Activated CD8-positive, alpha-beta memory T cell treated with anti-CD3 and anti-CD28 coated beads for 4 hours (primary cell): ENCODE measurements around the gene BAIAP2L2.
"Not testable (repeated sequence)": the region's sequence is repeated elsewhere in the genome, so short reads cannot be mapped to it uniquely, and the experiment has no call there.

ENCODE experiments used
- DNase-seq, 2 donors: peaks; one replicate each; pipeline ENCODE4 v3.0.0-alpha.2; 2020; ENCODE audit warnings: low read depth in 2 of 2

The BAIAP2L2 gene

DNA sequence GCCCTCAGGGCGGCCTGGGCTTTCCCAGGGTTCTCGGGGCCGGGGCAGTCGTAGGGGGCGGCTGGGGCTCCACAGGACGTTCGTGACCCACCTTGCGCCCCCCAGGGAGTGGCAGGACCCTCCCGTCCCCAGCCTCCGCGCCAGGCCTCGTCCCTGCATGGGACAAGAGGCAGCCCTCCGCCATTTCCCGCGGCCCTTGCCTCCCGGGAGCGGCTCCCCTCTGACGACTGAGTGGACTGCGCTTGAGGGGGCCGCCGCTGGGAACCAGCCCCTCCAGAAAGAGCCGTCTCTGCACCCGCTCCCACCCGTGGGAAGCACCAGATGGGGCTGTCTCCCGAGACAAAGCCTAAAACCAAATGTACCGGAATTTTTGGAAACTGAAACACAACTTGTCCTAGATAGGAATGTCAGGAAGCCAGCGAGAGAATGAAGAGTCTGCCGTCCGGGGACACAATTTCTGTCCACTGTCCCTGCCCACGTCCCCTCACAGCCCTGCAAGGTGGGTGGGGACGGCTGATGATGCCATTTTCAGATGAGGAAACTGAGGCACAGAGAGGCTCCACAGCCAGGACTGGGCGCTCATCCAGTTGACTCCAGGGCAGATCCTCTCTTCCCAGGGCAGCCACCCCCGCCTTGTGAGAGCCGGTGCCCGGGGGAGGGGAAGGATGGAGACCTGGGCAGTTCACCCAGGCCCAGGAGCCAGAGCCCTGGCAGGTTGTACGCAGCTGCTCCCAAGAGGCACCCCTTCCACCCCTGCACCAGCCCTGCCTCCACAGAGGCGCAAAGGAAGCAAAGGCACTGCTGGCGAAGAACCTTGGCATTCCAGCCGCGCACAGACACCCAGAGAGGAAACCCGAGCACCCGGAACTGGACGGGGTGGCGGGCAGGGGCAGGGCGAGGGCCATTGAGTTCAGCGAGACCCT lies 71.3 kb downstream of the BAIAP2L2 start:
- no peak for DNase-seq

DNA sequence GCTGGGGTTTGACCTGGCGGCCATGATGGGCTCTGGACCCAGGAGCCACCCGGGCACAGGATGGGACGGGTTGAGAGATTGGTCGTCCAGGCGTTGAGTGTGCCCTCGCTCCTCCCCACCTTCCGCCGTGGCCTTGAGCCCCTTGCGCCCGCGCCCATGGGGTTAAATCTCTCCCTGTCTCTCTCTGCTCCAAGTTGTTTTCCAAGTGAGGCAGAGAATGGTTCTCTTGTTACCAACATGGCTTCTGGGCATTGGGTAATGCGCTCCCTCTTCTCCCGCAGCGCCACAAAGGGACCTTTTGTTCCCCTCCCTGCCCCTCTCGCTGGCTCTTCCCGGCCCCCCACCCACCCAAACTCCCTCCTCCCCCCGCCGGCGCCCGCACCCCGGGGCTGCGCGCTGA lies 72.1 kb downstream of the BAIAP2L2 start:
- no peak for DNase-seq

DNA sequence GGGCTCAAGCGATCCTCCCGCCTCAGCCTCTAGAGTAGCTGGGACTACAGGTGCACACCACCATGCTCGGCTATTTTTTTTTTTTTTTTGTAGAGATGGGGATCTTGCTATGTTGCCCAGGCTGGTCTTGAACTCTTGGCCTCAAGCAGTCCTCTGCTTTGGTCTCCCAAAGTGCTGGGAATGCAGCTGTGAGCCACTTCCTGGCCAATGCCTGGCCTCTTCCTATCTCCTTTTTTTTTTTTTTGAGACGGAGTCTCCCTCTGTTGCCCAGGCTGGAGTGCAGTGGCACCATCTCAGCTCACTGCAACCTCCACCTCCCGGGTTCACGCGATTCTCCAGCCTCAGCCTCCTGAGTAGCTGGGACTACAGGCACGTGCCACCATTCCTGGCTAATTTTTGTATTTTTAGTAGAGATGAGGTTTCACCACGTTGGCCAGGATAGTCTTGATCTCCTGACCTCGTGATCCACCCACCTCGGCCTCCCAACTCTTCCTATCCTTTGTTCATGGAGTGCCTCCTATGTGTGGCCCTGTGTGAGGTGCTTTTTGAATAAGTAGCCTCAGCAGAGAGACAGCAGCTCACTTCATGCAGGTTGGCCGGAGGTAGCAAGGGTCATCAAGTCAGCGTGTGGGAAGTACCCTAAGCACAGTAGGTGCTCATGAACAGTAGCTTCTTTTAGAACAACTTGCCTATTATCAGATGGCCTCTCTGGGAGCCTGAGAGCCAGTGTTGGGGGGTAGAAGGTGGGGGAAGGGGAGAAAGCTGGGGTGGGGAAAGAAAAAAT lies 72.9 kb downstream of the BAIAP2L2 start:
- not testable (repeated sequence) for DNase-seq

DNA sequence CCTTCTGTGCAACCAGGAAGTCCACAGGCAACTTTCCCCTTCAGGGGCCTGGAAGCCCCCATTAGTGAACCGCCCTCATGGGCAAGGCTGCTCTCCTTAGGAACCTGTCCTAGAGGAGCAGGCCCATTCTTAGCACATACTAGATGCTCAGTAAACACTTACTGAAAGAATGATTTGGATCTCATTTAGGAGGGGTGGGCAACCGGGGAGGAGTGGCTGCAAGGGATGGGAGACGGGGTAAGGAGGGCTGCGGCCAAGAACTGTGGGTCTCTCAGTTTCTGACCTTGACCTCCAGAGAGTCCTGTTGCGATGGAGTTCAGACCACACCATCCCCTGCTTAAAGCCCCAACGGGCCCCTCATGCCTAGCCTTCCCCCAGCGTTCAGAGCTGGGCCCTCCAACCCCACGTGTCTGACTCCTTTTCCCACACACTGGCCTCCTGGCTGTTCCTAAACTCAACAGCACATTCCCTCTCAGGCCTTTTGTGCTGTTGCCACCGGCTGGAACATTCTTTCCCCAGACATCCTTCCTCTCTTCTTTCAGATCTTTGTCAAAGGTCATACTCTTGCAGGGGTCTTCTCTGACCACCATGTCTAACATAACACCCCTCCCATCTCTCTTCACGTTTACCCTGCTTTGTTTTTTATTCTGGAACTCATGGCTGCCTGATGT lies 74.0 kb downstream of the BAIAP2L2 start:
- DNase-seq, result no peak

DNA sequence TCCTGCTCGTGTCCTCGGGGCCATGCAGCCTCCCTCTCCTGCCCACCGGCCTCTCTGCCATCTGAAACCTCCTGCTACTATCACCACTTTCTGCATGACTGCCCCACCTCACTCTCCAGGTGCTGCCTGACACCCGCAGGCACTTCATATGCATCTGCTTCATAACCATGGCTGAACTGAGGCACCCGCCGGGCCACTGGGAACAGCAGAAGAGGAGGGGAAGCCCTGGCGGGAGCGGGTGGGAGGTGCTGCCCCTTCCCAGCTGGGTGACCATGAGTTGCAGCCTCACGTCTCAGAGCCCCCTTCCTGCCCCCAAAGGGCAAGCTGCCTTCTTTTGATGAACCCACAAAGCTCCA lies 75.0 kb downstream of the BAIAP2L2 start:
- no peak for DNase-seq
